Measurements from ENCODE around the gene POLR2E. TPM values are rescaled to one million over a fixed set of nuclear protein-coding genes. Genes with fewer than 3 reads are reported as not detected.

POLR2E gene
- polyA plus RNA-seq, 1 of the 3 experiments (the other 2 are of a cell fraction): 283 TPM

GRCh38 chr19:1123381-1123780, 28.2 kb upstream of the POLR2E start:
- 96% methylated on average over 9 of the region's 20 CpGs for WGBS (ENCODE audit: low lambda C conversion rate)
- Histone ChIP-seq H3K4me1 (ENCODE audit: control insufficient read depth in 1 of 2, insufficient read depth in 2 of 2, low read depth in 1 of 2, low read length in 1 of 2) (peaks cover 0 to 12% of the 10 kb centered on the region in 2 experiments; a peak in 2 of 4 replicates), H3K27me3 (ENCODE audit: insufficient read depth) (no peaks in the 10 kb centered on the region), H3K9me2 (no peaks in the 10 kb centered on the region), H2AFZ (ENCODE audit: low read depth) (no peak overlapping the region), H3K4me3 (ENCODE audit: low read depth in 2 of 2, low read length in 1 of 2) (no peak overlapping the region), H3K4me2 (no peak overlapping the region), H3K79me2 (ENCODE audit: insufficient read depth) (peaks cover 10% of the 10 kb centered on the region; the same call in 1 of the 2 replicates), H3K9ac (no peak overlapping the region), H3F3A (replicated peaks; ENCODE audit: insufficient read depth) (peaks cover 12% of the 10 kb centered on the region), H3K36me3 (replicated peaks in 1 of 2; ENCODE audit: control insufficient read depth in 1 of 2, insufficient read depth in 2 of 2, low read length in 1 of 2) (peaks cover 7 to 25% of the 10 kb centered on the region in 2 experiments), H3K27ac (ENCODE audit: low read depth in 2 of 2, low read length in 1 of 2) (no peak overlapping the region), H4K20me1 (ENCODE audit: insufficient read depth) (no peaks in the 10 kb centered on the region), H3K9me3 (no peaks in the 10 kb centered on the region)
- TF ChIP-seq NRF1 (IDR thresholded peaks at IDR 0.05; ENCODE audit: low read depth, low read length): no peak
- no peak for TF ChIP-seq MXI1 (IDR thresholded peaks at IDR 0.05; ENCODE audit: low read depth, low read length)
- no peak for TF ChIP-seq ZBTB33 (IDR thresholded peaks at IDR 0.05; ENCODE audit: borderline replicate concordance, low read depth)
- no peak for TF ChIP-seq RAD21 (IDR thresholded peaks at IDR 0.05; ENCODE audit: low read length)
- no peak for TF ChIP-seq CTCF (IDR thresholded peaks at IDR 0.05)
- TF ChIP-seq SMC3 (IDR thresholded peaks at IDR 0.05; ENCODE audit: low read depth, low read length): no peak
- no peak for TF ChIP-seq JUND (IDR thresholded peaks at IDR 0.05)
- no peak for TF ChIP-seq ELF1 (IDR thresholded peaks at IDR 0.05)
- TF ChIP-seq FOSL2 (IDR thresholded peaks at IDR 0.05; ENCODE audit: borderline replicate concordance, low read depth): no peak
- TF ChIP-seq FOXJ3 (CRISPR knock-in tag; IDR thresholded peaks at IDR 0.05): no peak
- TF ChIP-seq, protein P1, sequence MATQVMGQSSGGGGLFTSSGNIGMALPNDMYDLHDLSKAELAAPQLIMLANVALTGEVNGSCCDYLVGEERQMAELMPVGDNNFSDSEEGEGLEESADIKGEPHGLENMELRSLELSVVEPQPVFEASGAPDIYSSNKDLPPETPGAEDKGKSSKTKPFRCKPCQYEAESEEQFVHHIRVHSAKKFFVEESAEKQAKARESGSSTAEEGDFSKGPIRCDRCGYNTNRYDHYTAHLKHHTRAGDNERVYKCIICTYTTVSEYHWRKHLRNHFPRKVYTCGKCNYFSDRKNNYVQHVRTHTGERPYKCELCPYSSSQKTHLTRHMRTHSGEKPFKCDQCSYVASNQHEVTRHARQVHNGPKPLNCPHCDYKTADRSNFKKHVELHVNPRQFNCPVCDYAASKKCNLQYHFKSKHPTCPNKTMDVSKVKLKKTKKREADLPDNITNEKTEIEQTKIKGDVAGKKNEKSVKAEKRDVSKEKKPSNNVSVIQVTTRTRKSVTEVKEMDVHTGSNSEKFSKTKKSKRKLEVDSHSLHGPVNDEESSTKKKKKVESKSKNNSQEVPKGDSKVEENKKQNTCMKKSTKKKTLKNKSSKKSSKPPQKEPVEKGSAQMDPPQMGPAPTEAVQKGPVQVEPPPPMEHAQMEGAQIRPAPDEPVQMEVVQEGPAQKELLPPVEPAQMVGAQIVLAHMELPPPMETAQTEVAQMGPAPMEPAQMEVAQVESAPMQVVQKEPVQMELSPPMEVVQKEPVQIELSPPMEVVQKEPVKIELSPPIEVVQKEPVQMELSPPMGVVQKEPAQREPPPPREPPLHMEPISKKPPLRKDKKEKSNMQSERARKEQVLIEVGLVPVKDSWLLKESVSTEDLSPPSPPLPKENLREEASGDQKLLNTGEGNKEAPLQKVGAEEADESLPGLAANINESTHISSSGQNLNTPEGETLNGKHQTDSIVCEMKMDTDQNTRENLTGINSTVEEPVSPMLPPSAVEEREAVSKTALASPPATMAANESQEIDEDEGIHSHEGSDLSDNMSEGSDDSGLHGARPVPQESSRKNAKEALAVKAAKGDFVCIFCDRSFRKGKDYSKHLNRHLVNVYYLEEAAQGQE (IDR thresholded peaks at IDR 0.05; ENCODE audit: low read depth, low read length): no peak
- TF ChIP-seq, protein P2, sequence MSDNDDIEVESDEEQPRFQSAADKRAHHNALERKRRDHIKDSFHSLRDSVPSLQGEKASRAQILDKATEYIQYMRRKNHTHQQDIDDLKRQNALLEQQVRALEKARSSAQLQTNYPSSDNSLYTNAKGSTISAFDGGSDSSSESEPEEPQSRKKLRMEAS (IDR thresholded peaks at IDR 0.05; ENCODE audit: low read depth): no peak
- no peak for TF ChIP-seq EP300 (IDR thresholded peaks at IDR 0.05; ENCODE audit: borderline replicate concordance in 1 of 2, low read depth in 1 of 2, low read length in 1 of 2)
- no peak for TF ChIP-seq TAF1 (IDR thresholded peaks at IDR 0.05; ENCODE audit: borderline replicate concordance, low read depth, low read length)
- no peak for TF ChIP-seq TCF12 (IDR thresholded peaks at IDR 0.05)
- TF ChIP-seq YY1 (IDR thresholded peaks at IDR 0.05; ENCODE audit: low read depth): no peak
- ChIA-PET POLR2A (interaction anchor here (0.6 kb wide), 1 partner anchor 10 kb away, joined by 3 read pairs; no protein-coding TSS in a partner anchor), CTCF (interaction anchor here (0.5 to 4.0 kb wide), 5 partner anchors 10 to 80 kb away, joined by 3 to 32 read pairs (median 3); no protein-coding TSS in a partner anchor)
- DNase-seq: no peak
